Mesothelial cell of epicardium (in vitro differentiated cells): ENCODE measurements around the gene NT5C1A. TPM values are rescaled to one million over a fixed set of nuclear protein-coding genes. Genes with fewer than 3 reads are reported as not detected.

Experiments used
- DNase-seq, 2 experiments: peaks; one replicate each; pipeline ENCODE4 v3.0.0; 2021; ENCODE audit warnings: low spot score in 2 of 2; ENCODE audit not compliant: unreplicated experiment in 2 of 2
- H3K27ac Mint-ChIP-seq: 2 replicates; pipeline ENCODE4 v1.8.0; 2021; ENCODE audit warnings: mixed read lengths
- H3K27me3 Mint-ChIP-seq: 2 replicates; pipeline ENCODE4 v1.8.0; 2021; ENCODE audit warnings: low read depth, mixed read lengths
- H3K36me3 Mint-ChIP-seq: 2 replicates; pipeline ENCODE4 v1.8.0; 2021; ENCODE audit warnings: mixed read lengths
- H3K4me1 Mint-ChIP-seq: 2 replicates; pipeline ENCODE4 v1.8.0; 2021; ENCODE audit warnings: mixed read lengths
- H3K4me3 Mint-ChIP-seq: 2 replicates; pipeline ENCODE4 v1.8.0; 2021; ENCODE audit warnings: mild to moderate bottlenecking, moderate library complexity, mixed read lengths
- H3K9me3 Mint-ChIP-seq: 2 replicates; pipeline ENCODE4 v1.8.0; 2021; ENCODE audit warnings: mixed read lengths
- CTCF ChIP-seq: fragments of 200-600 bp; sonication (generic); IDR thresholded peaks from one replicate; pipeline ENCODE4 v1.5.0; 2021; ENCODE audit warnings: antibody characterized with exemption; ENCODE audit not compliant: unreplicated experiment
- total RNA-seq: library from RNA; stranded (reverse); gene quantifications from 3 replicates; pipeline ENCODE4 v1.2.1, GENCODE V29; 2021

The NT5C1A gene
- total RNA-seq, 1 donor from 2014 or later, result not detected

GRCh38 chr1:39700348-39700747 is 28.4 kb upstream of the NT5C1A start:
- Mint-ChIP-seq H3K9me3 (peaks cover 3% of the 10 kb centered on the region), H3K27me3 (peaks cover 45% of the 10 kb centered on the region), H3K4me3 (no peak overlapping the region), H3K27ac (no peak overlapping the region), H3K36me3 (no peaks in the 10 kb centered on the region), H3K4me1 (peaks cover 25% of the 10 kb centered on the region)
- no peak for TF ChIP-seq CTCF
- DNase-seq, result no peak

- no peak for TF ChIP-seq CTCF
- H3K27ac Mint-ChIP-seq, result no peak overlapping the region
These were observed 27.5 kb upstream of the NT5C1A start for GRCh38 chr1:39699419-39699818.

GRCh38 chr1:39698568-39698967 is 26.7 kb upstream of the NT5C1A start:
- Mint-ChIP-seq H3K36me3 (no peaks in the 10 kb centered on the region), H3K9me3 (peaks cover 3% of the 10 kb centered on the region), H3K4me3 (no peak overlapping the region), H3K27me3 (peaks cover 56% of the 10 kb centered on the region), H3K27ac (no peak overlapping the region), H3K4me1 (peaks cover 27% of the 10 kb centered on the region)
- DNase-seq, result no peak
- TF ChIP-seq CTCF, result no peak

More at GRCh38 chr1:39699419-39699818, 27.5 kb upstream of the NT5C1A start:
- peaks cover 3% of the 10 kb centered on the region for H3K9me3 Mint-ChIP-seq
- peaks cover 50% of the 10 kb centered on the region for H3K27me3 Mint-ChIP-seq
- H3K4me3 Mint-ChIP-seq, result no peak overlapping the region
- DNase-seq, result no peak
- no peaks in the 10 kb centered on the region for H3K36me3 Mint-ChIP-seq
- H3K4me1 Mint-ChIP-seq, result peaks cover 27% of the 10 kb centered on the region

- Mint-ChIP-seq H3K27me3 (peaks cover 75% of the 10 kb centered on the region), H3K4me3 (no peak overlapping the region), H3K36me3 (no peaks in the 10 kb centered on the region), H3K4me1 (peaks cover 21% of the 10 kb centered on the region), H3K27ac (no peak overlapping the region), H3K9me3 (peaks cover 3% of the 10 kb centered on the region)
- no peak for TF ChIP-seq CTCF
- no peak for DNase-seq
These were observed 24.5 kb upstream of the NT5C1A start for GRCh38 chr1:39696448-39696847.

- TF ChIP-seq CTCF, result no peak
- H3K9me3 Mint-ChIP-seq, result peaks cover 3% of the 10 kb centered on the region
- peaks cover 20% of the 10 kb centered on the region for H3K4me1 Mint-ChIP-seq
- no peaks in the 10 kb centered on the region for H3K36me3 Mint-ChIP-seq
- no peak overlapping the region for H3K4me3 Mint-ChIP-seq
- H3K27me3 Mint-ChIP-seq, result peaks cover 88% of the 10 kb centered on the region
- DNase-seq, result no peak
- no peak overlapping the region for H3K27ac Mint-ChIP-seq
These were observed 23.1 kb upstream of the NT5C1A start for GRCh38 chr1:39695016-39695415.

GRCh38 chr1:39694026-39694425 is 22.1 kb upstream of the NT5C1A start:
- no peak for TF ChIP-seq CTCF
- Mint-ChIP-seq H3K4me1 (peaks cover 21% of the 10 kb centered on the region), H3K36me3 (no peaks in the 10 kb centered on the region), H3K27me3 (peaks cover 92% of the 10 kb centered on the region), H3K4me3 (no peak overlapping the region), H3K9me3 (no peaks in the 10 kb centered on the region), H3K27ac (no peak overlapping the region)
- DNase-seq, result no peak
